IPS-18c (cell line): ENCODE data around the gene LCN2.
"Not testable (repeated sequence)": the region's sequence is repeated elsewhere in the genome, so short reads cannot be mapped to it uniquely, and the experiment has no call there.

Experiments
- H3K4me3 ChIP-seq: 2 replicates; pipeline ENCODE4 v1.7.0; 2013; ENCODE audit warnings: low read depth, mild to moderate bottlenecking, low read length, moderate library complexity; ENCODE audit not compliant: insufficient read depth
- H3K9me3 ChIP-seq: one replicate; pipeline ENCODE4 v1.6.1; 2013; ENCODE audit warnings: mild to moderate bottlenecking, low read length, moderate library complexity; ENCODE audit not compliant: control insufficient read depth, insufficient read depth

Gene LCN2

GRCh38 chr9:128174062-128174461 lies 24.8 kb downstream of the LCN2 start:
- Histone ChIP-seq H3K9me3 (peaks cover 4% of the 10 kb centered on the region), H3K4me3 (no peak overlapping the region)

DNA sequence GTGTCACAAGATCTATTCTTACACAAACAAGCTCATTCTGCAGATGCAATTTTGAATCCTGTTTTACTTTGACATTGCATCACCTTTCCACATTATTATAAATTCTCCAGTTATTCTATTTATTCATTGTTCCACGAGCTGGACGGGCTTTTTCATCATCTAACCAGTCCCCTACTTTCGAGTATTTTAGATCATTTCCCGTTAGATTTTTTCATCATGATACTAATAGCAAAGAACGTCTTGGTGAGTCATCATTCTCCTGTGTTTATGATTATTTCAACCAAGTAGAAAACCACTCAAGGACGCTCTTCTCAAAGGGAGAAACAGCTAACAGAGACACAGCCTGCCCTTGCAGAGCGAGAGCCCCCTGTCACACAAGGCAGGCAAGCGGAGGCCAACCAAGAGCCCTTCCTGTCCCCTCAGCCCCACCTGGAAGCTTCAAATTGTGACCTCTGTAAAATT lies 25.9 kb downstream of the LCN2 start:
- H3K4me3 ChIP-seq, result no peak overlapping the region
- peaks cover 5% of the 10 kb centered on the region for H3K9me3 ChIP-seq

GRCh38 chr9:128175726-128176125 lies 26.5 kb downstream of the LCN2 start:
- H3K4me3 ChIP-seq, result no peak overlapping the region
- peaks cover 5% of the 10 kb centered on the region for H3K9me3 ChIP-seq

GRCh38 chr9:128178806-128179431 lies 29.7 kb downstream of the LCN2 start:
- Histone ChIP-seq H3K9me3 (peaks cover 5% of the 10 kb centered on the region), H3K4me3 (no peak overlapping the region)

DNA sequence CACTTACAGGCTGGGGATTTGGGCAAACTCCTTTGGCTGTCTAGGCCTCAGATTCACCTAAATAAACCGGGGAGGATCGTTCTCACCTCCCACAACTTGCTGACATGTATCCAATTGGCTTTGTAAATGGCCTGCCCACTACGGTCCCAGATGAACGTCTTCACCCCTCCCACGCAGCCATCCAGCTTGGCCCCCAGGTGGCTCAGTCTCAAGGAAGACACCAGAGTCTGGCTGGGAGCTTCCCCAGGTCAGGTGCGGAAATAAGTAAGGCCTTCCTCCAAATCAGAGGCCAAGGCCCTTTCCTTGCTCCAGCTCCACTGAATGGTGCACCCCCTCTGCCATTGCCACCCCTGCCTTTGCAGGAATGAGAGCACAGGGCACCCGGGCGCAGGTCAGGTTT lies 30.7 kb downstream of the LCN2 start:
- H3K4me3 ChIP-seq, result no peak overlapping the region
- peaks cover 5% of the 10 kb centered on the region for H3K9me3 ChIP-seq

- peaks cover 5% of the 10 kb centered on the region for H3K9me3 ChIP-seq
- H3K4me3 ChIP-seq, result no peak overlapping the region
Observed at GRCh38 chr9:128180447-128180846, 31.2 kb downstream of the LCN2 start.

DNA sequence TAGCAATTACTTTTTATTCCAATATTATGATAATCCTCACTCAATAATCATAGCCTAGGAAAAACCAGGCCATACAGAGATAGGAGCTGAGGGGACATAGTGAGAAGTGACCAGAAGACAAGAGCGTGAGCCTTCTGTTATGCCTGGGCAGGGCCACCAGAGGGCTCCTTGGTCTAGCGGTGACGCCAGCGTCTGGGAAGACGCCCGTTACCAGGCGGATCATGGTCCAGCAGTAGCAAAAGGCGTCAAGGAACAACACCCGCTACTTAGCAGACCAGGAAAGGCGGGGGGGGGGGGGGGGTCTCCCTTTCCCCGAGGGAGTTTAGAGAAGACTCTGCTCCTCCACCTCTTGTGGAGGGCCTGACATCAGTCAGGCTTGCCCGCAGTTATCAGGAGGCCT lies 32.2 kb downstream of the LCN2 start:
- H3K9me3 ChIP-seq, H3K4me3 ChIP-seq: not testable (repeated sequence)

GRCh38 chr9:128182893-128183588 lies 33.8 kb downstream of the LCN2 start:
- H3K4me3 ChIP-seq, result no peak overlapping the region
- peaks cover 5% of the 10 kb centered on the region for H3K9me3 ChIP-seq

DNA sequence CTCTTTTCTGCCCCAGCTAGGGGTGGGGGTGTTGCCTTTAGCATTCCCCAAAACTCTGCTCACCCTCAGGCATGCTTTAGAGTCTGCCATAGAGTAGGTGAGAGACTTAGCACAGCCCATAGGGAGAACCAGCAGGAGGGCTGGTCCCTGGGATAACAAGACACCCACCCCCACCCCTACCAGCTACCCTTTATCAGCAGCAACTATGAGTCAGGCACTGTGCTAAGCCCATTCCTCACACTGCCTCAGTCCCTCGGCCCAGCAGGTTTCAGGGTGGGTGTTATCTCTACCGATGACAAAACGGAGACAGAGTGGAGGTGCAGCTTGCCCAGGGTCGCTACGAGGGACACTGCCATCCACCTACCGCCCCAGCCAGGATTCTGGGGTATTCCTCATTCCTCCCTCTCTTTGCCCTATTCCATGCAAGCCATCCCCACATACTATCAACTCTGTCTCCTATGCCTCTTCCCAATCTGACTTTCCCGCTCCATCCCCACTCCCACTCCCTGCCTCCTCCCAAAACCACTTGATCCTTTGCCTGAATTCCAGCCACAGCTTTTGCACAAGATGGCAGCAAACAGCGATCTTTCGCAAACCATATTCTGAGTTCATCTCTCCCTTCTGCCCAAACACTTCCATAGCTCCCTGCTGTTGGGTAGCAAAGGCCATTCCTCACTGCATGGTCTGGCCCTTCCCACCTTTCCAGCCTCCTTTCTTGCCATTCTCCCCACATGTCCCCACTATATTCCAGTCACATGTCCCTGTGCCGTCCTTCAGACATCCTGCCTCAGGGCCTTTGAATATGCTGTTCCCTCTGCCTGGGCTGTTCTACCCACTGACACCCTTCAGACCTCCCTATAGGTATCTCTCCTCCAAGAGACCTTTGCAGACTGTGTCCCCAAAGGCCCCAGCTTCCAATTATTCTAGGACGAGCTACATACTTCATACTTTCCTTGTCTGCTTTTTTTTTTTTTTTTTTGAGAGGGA lies 37.0 kb downstream of the LCN2 start:
- no peak overlapping the region for H3K4me3 ChIP-seq
- no peaks in the 10 kb centered on the region for H3K9me3 ChIP-seq

DNA sequence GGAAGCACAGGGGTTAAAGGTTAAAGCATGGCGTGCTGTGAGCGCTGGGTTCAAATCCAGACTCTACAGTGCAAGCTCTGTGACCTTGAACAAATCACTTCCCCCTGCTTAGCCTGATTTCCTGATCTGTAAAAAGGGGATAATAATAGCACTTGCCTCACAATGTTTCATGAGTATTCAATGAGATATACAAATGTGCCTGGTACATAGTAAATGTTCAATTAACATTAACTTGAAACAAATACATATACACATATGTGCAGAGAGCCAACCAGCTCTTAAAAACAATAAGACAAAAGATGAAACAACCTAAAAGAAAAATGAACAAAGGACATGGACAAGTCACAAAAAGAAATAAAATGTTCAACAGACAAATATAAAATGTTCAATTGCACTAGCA lies 38.1 kb downstream of the LCN2 start:
- no peak overlapping the region for H3K4me3 ChIP-seq
- H3K9me3 ChIP-seq, result no peaks in the 10 kb centered on the region

DNA sequence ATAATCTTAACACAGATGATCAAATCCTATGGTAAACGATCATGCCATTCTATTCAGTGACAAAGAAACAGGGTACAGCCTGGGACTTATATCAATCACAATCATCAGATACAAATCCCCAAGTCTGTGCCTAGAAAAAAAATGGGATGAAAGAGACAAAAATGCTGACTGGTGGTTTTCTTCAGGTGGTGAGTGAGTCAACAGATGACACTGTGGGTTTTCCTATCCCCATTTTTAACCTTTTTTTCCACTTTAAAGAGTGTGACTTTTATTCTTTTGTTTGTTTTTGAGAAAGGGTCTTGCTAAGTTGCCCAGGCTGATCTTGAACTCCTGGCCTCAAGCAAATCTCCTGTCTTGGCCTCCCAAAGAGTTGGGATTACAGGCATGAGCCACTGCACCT lies 39.0 kb downstream of the LCN2 start:
- no peak overlapping the region for H3K4me3 ChIP-seq
- no peaks in the 10 kb centered on the region for H3K9me3 ChIP-seq

DNA sequence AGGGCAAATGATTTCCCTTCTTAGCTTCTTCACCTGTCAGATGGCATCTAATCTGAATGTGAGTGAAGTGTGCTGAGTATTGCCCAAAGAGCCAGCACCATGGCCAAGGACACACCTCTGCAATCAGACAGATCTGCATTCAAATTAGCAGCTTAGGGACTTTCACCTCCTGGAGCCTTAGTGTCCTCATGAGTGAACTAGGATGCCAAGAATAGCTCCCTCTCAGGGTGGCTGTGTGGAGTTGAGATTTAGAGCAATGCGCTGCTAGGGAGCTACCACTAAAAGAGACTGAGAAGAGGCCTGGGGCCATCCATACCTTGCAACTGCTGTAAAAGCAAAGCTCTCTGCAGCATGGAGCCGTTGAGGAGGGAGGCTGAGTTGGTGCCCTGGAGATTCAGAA lies 40.8 kb downstream of the LCN2 start:
- Histone ChIP-seq H3K4me3 (no peak overlapping the region), H3K9me3 (no peaks in the 10 kb centered on the region)

GRCh38 chr9:128190516-128191405 lies 41.5 kb downstream of the LCN2 start:
- peak overlapping the region; percentile 89 for H3K4me3 ChIP-seq
- H3K9me3 ChIP-seq, result no peaks in the 10 kb centered on the region

- Histone ChIP-seq H3K9me3 (no peaks in the 10 kb centered on the region), H3K4me3 (peak within 1 kb of the TSS; percentile 89)
Observed at GRCh38 chr9:128191406-128192046, 42.3 kb downstream of the LCN2 start, which contains the start of gene CIZ1. Gene CIZ1 (minus strand): TSS chr9:128191572. CDS start chr9:128190857, 715 bp downstream.

GRCh38 chr9:128192601-128193371 lies 43.5 kb downstream of the LCN2 start:
- no peak overlapping the region for H3K4me3 ChIP-seq

More at GRCh38 chr9:128192601-128193371, 43.5 kb downstream of the LCN2 start:
- H3K9me3 ChIP-seq, result no peaks in the 10 kb centered on the region
